ENCODE results near the gene SPRED1.

DNA sequence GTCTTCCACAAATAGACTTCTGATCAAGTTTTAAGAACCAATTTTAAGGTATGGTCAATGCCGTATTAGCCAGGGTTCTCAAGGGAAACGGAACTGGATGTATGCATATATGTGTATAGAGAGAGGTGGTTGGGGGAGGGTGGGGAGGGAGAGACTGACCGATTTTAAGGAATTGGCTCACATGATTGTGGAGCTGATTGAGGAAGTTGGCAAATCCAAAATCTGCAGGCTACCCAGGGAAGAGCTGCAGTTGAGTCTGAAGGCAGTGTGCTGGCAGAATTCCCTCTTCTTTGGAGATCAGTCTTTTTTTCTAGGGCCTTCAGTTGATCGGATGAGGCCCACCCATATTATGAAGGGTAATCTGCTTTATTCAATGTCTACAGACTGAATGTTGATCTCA lies 40.8 kb upstream of the SPRED1 start:
- TF ChIP-seq CTCF (IDR thresholded peaks at IDR 0.05 in 4 of 5, conservative IDR thresholded peaks at IDR 0.05 in 1 of 5) (no peak), POLR2A (IDR thresholded peaks at IDR 0.05) (no peak)

All from gastrocnemius medialis (tissue), 4 donors.